ENCODE measurements around the gene COPS3.

- no peak for TF ChIP-seq POLR2A (IDR thresholded peaks at IDR 0.05)
- TF ChIP-seq CTCF (IDR thresholded peaks at IDR 0.05) = no peak
These were observed 34.2 kb upstream of the COPS3 start for GRCh38 chr17:17315142-17315821.
